Esophagus muscularis mucosa (tissue), 4 donors: Measurements from ENCODE around the gene GAS2. TPM values are rescaled to one million over a fixed set of nuclear protein-coding genes. Genes with fewer than 3 reads are reported as not detected.

Experiments used
- DNase-seq: peaks from one replicate; pipeline ENCODE4 v3.0.0-alpha.2; 2017; ENCODE audit errors: extremely low spot score
- H3K27ac ChIP-seq, 4 donors: fragments of 200-600 bp; sonication (generic); replicated peaks in 1 of 4; 1 replicate in 3 of 4; 2 replicates in 1 of 4; pipeline ENCODE4 v1.5.1; 2016 to 2019; ENCODE audit warnings: mild to moderate bottlenecking in 1 of 4
- H3K27me3 ChIP-seq, 4 donors: fragments of 200-600 bp; sonication (generic); one replicate each; pipeline versions ENCODE4 v1.5.1 to v1.6.0; 2016 to 2019
- H3K36me3 ChIP-seq, 4 donors: fragments of 200-600 bp; sonication (generic); one replicate each; pipeline ENCODE4 v1.5.1; 2016 to 2019
- H3K4me1 ChIP-seq, 4 donors: fragments of 200-600 bp; sonication (generic); one replicate each; pipeline ENCODE4 v1.5.1; 2016 to 2019
- H3K4me3 ChIP-seq, 4 donors: fragments of 200-600 bp; sonication (generic); 1 replicate in 2 of 4; 2 replicates in 2 of 4; pipeline ENCODE4 v1.5.1; 2016 to 2019; ENCODE audit warnings: mild to moderate bottlenecking in 4 of 4, moderate library complexity in 1 of 4
- H3K9me3 ChIP-seq, 4 donors: fragments of 200-600 bp; sonication (generic); 1 replicate in 3 of 4; 2 replicates in 1 of 4; pipeline ENCODE4 v1.5.1; 2016 to 2019
- CTCF ChIP-seq, 3 experiments: fragments of 200-600 bp in 2 of 3; fragments of 450-650 bp in 1 of 3; sonication (generic) in 2 of 3; IDR thresholded peaks; one replicate each; pipeline ENCODE4 v1.5.1; 2017 to 2019; ENCODE audit warnings: antibody characterized with exemption in 3 of 3, mild to moderate bottlenecking in 2 of 3, moderate library complexity in 1 of 3
- EP300 ChIP-seq: sonication (generic); formaldehyde crosslinking; IDR thresholded peaks from one replicate; pipeline ENCODE4 v1.6.1; 2017; ENCODE audit warnings: antibody characterized with exemption
- POLR2A ChIP-seq: fragments of 450-650 bp; IDR thresholded peaks from one replicate; pipeline ENCODE4 v1.6.1; 2017; ENCODE audit warnings: antibody characterized with exemption, moderate library complexity, mild to moderate bottlenecking, low read depth
- POLR2AphosphoS5 ChIP-seq, 2 donors: sonication (generic); formaldehyde crosslinking; IDR thresholded peaks; one replicate each; pipeline ENCODE4 v1.6.1; 2017; ENCODE audit warnings: antibody characterized with exemption in 2 of 2
- WGBS: methylation state at CpG from one replicate; pipeline ENCODE4 v1.1.5; 2018; 5-methylcytosine and 5-hydroxymethylcytosine counted together
- intact Hi-C: fragments of 100-400 bp; cut with DNase I; formaldehyde crosslinking; loops from one replicate; pipeline ENCODE4 v1.15.1; 2023
- total RNA-seq, 4 donors: library from RNA; depleted of rRNA; stranded (reverse); fragments of >200 nt; gene quantifications; one replicate each; pipeline versions ENCODE4 v1.1.0 to v1.2.1, GENCODE V29; 2016

The GAS2 gene
- total RNA-seq, 4 donors from 2014 or later = 0.65 to 4.2 (median 1.4) TPM

- no peaks in the 10 kb centered on the region for H3K27me3 ChIP-seq
- no peaks in the 10 kb centered on the region for H3K9me3 ChIP-seq
- H3K27ac ChIP-seq = no peak overlapping the region
- DNase-seq = no peak
- no peak overlapping the region for H3K4me3 ChIP-seq
- 48% methylated on average over 3 of the region's 3 CpGs for WGBS
- intact Hi-C loops = no loop called here
- no peak for TF ChIP-seq EP300
- TF ChIP-seq POLR2AphosphoS5 (IDR thresholded peaks at IDR 0.05) = no peak
- TF ChIP-seq POLR2A = no peak
- TF ChIP-seq CTCF (IDR thresholded peaks at IDR 0.05) = no peak
- H3K4me1 ChIP-seq = peaks cover 0 to 5% (median 0%) of the 10 kb centered on the region in 4 donors
- H3K36me3 ChIP-seq = no peaks in the 10 kb centered on the region
Measured at GRCh38 chr11:22703040-22703439, 36.6 kb downstream of the GAS2 start.

GRCh38 chr11:22703591-22703990 is 37.2 kb downstream of the GAS2 start:
- intact Hi-C loops = no loop called here
- H3K27me3 ChIP-seq = no peaks in the 10 kb centered on the region
- TF ChIP-seq CTCF (IDR thresholded peaks at IDR 0.05) (no peak), EP300 (no peak), POLR2A (no peak), POLR2AphosphoS5 (IDR thresholded peaks at IDR 0.05) (no peak)
- peaks cover 0 to 5% (median 0%) of the 10 kb centered on the region in 4 donors for H3K4me1 ChIP-seq
- no peak for DNase-seq
- H3K36me3 ChIP-seq = no peaks in the 10 kb centered on the region
- H3K9me3 ChIP-seq = no peaks in the 10 kb centered on the region
- H3K27ac ChIP-seq = no peak overlapping the region
- 59% methylated on average over 2 of the region's 2 CpGs for WGBS
- no peak overlapping the region for H3K4me3 ChIP-seq

- peaks cover 0 to 5% (median 0%) of the 10 kb centered on the region in 4 donors for H3K4me1 ChIP-seq
- DNase-seq = no peak
- peaks cover 0 to 4% (median 0%) of the 10 kb centered on the region in 4 donors for H3K9me3 ChIP-seq
- no peaks in the 10 kb centered on the region for H3K27me3 ChIP-seq
- intact Hi-C loops = no loop called here
- H3K27ac ChIP-seq = no peak overlapping the region
- TF ChIP-seq CTCF (IDR thresholded peaks at IDR 0.05) = no peak
- no peak for TF ChIP-seq POLR2A
- TF ChIP-seq POLR2AphosphoS5 (IDR thresholded peaks at IDR 0.05) = no peak
- no peak for TF ChIP-seq EP300
- no peaks in the 10 kb centered on the region for H3K36me3 ChIP-seq
- 69% methylated on average over 3 of the region's 3 CpGs for WGBS
- no peak overlapping the region for H3K4me3 ChIP-seq
Measured at GRCh38 chr11:22707119-22707899, 40.9 kb downstream of the GAS2 start.

- H3K4me3 ChIP-seq = no peak overlapping the region
- H3K27ac ChIP-seq = no peak overlapping the region
- intact Hi-C loops = no loop called here
- peaks cover 0 to 4% (median 2%) of the 10 kb centered on the region in 4 donors for H3K9me3 ChIP-seq
- no peaks in the 10 kb centered on the region for H3K27me3 ChIP-seq
- no peak for DNase-seq
- no peak for TF ChIP-seq POLR2AphosphoS5 (IDR thresholded peaks at IDR 0.05)
- no peak for TF ChIP-seq POLR2A
- no peak for TF ChIP-seq EP300
- no peak for TF ChIP-seq CTCF (IDR thresholded peaks at IDR 0.05)
- H3K36me3 ChIP-seq = no peaks in the 10 kb centered on the region
- WGBS = 79% methylated on average over 3 of the region's 3 CpGs
- H3K4me1 ChIP-seq = no peaks in the 10 kb centered on the region
Measured at GRCh38 chr11:22711071-22711770, 44.8 kb downstream of the GAS2 start.
